ENCODE measurements around the gene PDE10A. TPM values are rescaled to one million over a fixed set of nuclear protein-coding genes. Genes with fewer than 3 reads are reported as not detected.

PDE10A gene
- total RNA-seq, 1 donor, result 5.6 TPM

DNA sequence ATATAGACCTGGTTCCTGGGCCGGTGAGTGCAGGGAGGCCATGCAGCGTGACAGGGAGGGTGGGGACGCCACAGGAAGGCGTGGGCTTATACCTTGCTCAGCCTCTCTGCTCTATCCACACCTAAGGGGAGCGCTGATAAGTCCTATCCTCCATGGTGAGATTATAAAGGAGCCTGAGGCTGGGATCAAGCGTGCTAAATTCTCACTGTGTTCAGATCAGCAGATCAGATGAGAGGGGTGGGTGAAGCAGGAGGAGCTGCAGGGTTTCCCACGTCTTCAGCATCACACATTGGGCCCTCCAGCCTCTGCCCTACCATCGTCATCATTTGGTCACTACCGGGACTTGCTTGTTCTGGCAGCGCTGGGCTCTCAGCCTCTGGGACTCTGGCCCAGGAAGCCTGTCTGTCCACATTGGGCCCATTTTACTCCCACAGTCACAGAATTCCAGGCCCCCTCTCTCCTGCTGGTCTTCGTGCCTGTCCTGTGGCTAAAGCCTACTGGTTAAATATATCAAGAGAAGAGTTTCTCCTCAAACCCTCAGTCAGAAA lies 29.1 kb upstream of the PDE10A start:
- H3K4me3 ChIP-seq (ENCODE audit: low read depth, low read length), result no peak overlapping the region
- DNase-seq (ENCODE audit: low read depth), result no peak
- TF ChIP-seq, protein P1, sequence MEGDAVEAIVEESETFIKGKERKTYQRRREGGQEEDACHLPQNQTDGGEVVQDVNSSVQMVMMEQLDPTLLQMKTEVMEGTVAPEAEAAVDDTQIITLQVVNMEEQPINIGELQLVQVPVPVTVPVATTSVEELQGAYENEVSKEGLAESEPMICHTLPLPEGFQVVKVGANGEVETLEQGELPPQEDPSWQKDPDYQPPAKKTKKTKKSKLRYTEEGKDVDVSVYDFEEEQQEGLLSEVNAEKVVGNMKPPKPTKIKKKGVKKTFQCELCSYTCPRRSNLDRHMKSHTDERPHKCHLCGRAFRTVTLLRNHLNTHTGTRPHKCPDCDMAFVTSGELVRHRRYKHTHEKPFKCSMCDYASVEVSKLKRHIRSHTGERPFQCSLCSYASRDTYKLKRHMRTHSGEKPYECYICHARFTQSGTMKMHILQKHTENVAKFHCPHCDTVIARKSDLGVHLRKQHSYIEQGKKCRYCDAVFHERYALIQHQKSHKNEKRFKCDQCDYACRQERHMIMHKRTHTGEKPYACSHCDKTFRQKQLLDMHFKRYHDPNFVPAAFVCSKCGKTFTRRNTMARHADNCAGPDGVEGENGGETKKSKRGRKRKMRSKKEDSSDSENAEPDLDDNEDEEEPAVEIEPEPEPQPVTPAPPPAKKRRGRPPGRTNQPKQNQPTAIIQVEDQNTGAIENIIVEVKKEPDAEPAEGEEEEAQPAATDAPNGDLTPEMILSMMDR (IDR thresholded peaks at IDR 0.05; ENCODE audit: insufficient read depth, low read depth, low read length), result no peak

GRCh38 chr6:165689699-165690098 lies 26.7 kb upstream of the PDE10A start:
- H3K4me3 ChIP-seq (ENCODE audit: low read depth, low read length), result no peak overlapping the region
- TF ChIP-seq, protein P1 (IDR thresholded peaks at IDR 0.05; ENCODE audit: insufficient read depth, low read depth, low read length), result peak; percentile 10
- DNase-seq (ENCODE audit: low read depth), result no peak

DNA sequence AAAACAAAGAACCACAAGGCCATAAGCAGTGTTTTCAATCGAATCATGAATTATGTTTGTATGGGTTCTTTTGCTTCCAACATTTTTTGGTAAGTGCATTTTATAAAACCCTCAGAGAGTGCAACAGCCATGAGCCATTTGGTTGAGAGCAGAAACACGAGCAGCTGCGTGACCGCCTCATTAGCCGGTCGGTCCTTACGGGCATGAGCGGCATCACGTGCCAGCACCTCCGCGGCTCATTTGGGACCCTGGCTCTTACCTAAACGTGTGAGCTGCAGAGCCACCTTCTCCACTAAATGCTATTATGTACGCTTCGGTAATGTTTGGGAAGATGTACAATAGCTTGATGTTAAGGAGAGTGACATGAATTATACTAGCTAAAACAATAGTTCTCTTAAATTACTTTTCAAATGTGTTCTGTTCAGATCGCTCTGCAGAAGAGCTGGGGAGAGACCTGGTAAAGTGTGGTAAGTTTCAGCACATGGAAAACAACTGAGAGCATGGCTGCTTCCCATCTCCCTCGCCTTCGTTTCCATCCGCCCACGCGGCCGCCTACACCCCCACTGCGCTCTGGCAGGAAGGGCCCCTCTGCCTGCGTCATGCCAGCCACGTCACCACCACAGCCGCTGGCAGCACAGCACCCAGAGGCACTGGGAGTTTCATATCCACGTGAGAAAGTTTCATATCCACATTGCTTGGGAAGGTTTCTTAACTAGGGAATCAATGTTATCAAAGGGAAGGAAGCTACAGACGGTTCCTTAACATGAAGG lies 23.7 kb upstream of the PDE10A start:
- H3K4me3 ChIP-seq (ENCODE audit: low read depth, low read length), result no peak overlapping the region
- peak; percentile 16 for DNase-seq (ENCODE audit: low read depth)
- TF ChIP-seq, protein P1 (IDR thresholded peaks at IDR 0.05; ENCODE audit: insufficient read depth, low read depth, low read length), result no peak

DNA sequence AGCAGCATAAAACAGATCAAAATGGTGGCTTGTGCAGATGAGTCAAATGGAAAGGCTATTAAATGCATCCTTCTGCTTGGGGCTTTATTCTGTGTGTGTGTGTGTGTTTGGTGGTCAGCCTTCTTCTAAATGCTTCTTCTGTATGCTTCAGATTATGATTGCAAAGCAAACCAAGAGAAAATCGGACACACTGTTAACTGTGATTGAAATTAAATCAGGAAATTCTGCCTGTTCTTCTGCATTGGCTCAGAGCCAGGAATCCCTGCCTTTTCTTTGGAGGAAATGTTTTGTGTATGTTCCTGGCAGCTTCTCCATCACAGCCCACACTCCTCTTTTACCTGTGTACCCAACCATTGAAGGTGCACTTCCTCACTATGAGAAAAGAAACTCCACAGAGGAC lies 22.3 kb upstream of the PDE10A start:
- DNase-seq (ENCODE audit: low read depth), result no peak
- H3K4me3 ChIP-seq (ENCODE audit: low read depth, low read length), result no peak overlapping the region
- TF ChIP-seq, protein P1 (IDR thresholded peaks at IDR 0.05; ENCODE audit: insufficient read depth, low read depth, low read length), result no peak

DNA sequence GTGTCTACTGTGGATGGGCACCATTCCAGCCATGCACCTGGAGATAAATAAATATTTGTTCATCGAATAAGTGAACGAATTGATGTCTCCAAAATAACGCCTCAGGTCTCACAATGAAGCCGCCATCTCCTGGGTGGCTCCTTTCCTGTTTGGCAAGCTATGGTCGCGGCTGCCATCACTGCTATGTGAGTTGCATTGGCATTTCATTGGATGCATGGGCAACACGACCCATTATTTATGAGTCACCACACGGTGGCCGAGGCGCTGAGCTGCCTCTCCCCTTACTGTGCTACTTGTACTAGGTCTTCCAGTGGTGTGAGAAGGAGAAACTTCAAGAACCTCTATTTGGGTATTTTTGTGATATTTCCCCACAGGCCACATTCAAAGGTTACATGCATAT lies 21.3 kb upstream of the PDE10A start:
- DNase-seq (ENCODE audit: low read depth), result no peak
- H3K4me3 ChIP-seq (ENCODE audit: low read depth, low read length), result no peak overlapping the region
- TF ChIP-seq, protein P1 (IDR thresholded peaks at IDR 0.05; ENCODE audit: insufficient read depth, low read depth, low read length), result no peak

DNA sequence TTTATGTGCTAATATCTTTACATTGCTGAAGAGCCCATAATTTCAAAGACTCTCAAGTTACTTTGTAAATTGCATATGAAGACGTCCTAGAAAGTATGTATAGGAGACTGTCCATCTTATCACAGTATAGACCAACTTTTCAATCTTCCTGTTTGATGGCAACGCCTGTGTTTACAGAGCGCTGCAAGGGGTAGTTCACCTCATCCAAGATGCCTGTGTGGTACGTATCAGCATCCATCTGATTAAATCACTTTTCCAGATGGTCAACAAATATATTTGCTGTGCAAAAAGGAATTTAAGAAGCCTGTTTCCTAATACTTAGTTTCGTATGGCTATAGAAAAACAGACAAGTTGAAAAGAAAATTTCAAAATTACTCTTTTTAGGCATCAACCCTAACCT lies 17.9 kb upstream of the PDE10A start:
- TF ChIP-seq, protein P1 (IDR thresholded peaks at IDR 0.05; ENCODE audit: insufficient read depth, low read depth, low read length), result no peak
- H3K4me3 ChIP-seq (ENCODE audit: low read depth, low read length), result no peak overlapping the region
- DNase-seq (ENCODE audit: low read depth), result no peak

Measured in fibroblast of villous mesenchyme (primary cell).